Ishikawa (cell line): ENCODE results near the gene TMEM30A.

Source experiments
- CEBPB ChIP-seq: IDR thresholded peaks from 2 replicates; pipeline ENCODE4 v1.6.1; 2012
- CREB1 ChIP-seq: IDR thresholded peaks from 2 replicates; pipeline ENCODE4 v1.6.1; 2012; ENCODE audit warnings: low read depth
- EP300 ChIP-seq: IDR thresholded peaks from 2 replicates; pipeline ENCODE4 v1.6.1; 2012; ENCODE audit warnings: borderline replicate concordance
- FOXM1 ChIP-seq: IDR thresholded peaks from 2 replicates; pipeline ENCODE4 v1.6.1; 2012; ENCODE audit warnings: low read depth, borderline replicate concordance
- MAX ChIP-seq: IDR thresholded peaks from 2 replicates; pipeline ENCODE4 v1.6.1; 2012
- NFIC ChIP-seq: IDR thresholded peaks from 2 replicates; pipeline ENCODE4 v1.6.1; 2012
- RAD21 ChIP-seq: IDR thresholded peaks from 2 replicates; pipeline ENCODE4 v1.6.1; 2012; ENCODE audit warnings: low read depth
- REST ChIP-seq: IDR thresholded peaks from 2 replicates; pipeline ENCODE4 v1.6.1; 2012; ENCODE audit warnings: low read depth, mild to moderate bottlenecking
- TCF12 ChIP-seq: IDR thresholded peaks from 2 replicates; pipeline ENCODE4 v1.6.1; 2012; ENCODE audit warnings: low read depth
- TEAD4 ChIP-seq: IDR thresholded peaks from 2 replicates; pipeline ENCODE4 v1.6.1; 2012
- USF1 ChIP-seq: IDR thresholded peaks from 2 replicates; pipeline ENCODE4 v1.6.1; 2012
- YY1 ChIP-seq: IDR thresholded peaks from 2 replicates; pipeline ENCODE4 v1.6.1; 2012; ENCODE audit warnings: low read depth
- ZBTB7A ChIP-seq: IDR thresholded peaks from 2 replicates; pipeline ENCODE4 v1.6.1; 2012; ENCODE audit warnings: low read depth

The TMEM30A gene

GRCh38 chr6:75215291-75215690, 69.3 kb downstream of the TMEM30A start:
- TF ChIP-seq FOXM1 = no peak

- no peak for TF ChIP-seq NFIC
- no peak for TF ChIP-seq RAD21
- no peak for TF ChIP-seq YY1
- no peak for TF ChIP-seq TEAD4
Observed at GRCh38 chr6:75213732-75214131, 70.9 kb downstream of the TMEM30A start.

GRCh38 chr6:75213112-75213511, 71.5 kb downstream of the TMEM30A start:
- TF ChIP-seq NFIC (0 out of 2 replicates have a peak, but pooled peaks have one; percentile 9), ZBTB7A (no peak)

- TF ChIP-seq USF1 (no peak), RAD21 (no peak)
Observed at GRCh38 chr6:75211920-75212590, 72.5 kb downstream of the TMEM30A start.

- TF ChIP-seq ZBTB7A (no peak), RAD21 (peak; percentile 75)
Observed at GRCh38 chr6:75210885-75211739, 73.5 kb downstream of the TMEM30A start.

- no peak for TF ChIP-seq USF1
- no peak for TF ChIP-seq TCF12
- TF ChIP-seq CEBPB = no peak
- TF ChIP-seq REST = no peak
- no peak for TF ChIP-seq ZBTB7A
- no peak for TF ChIP-seq CREB1
- TF ChIP-seq NFIC = no peak
- TF ChIP-seq TEAD4 = no peak
Observed at GRCh38 chr6:75209184-75209723, 75.3 kb downstream of the TMEM30A start.

- TF ChIP-seq MAX = 0 out of 2 replicates have a peak, but pooled peaks have one; percentile 15
- no peak for TF ChIP-seq EP300
- peak; percentile 98 for TF ChIP-seq RAD21
Observed at GRCh38 chr6:75208298-75209183, 76.1 kb downstream of the TMEM30A start.

- TF ChIP-seq MAX (no peak), RAD21 (no peak), CREB1 (no peak)
Observed at GRCh38 chr6:75206576-75207342, 77.8 kb downstream of the TMEM30A start.
